Bone marrow (tissue), 2 donors: Measurements from ENCODE around the gene KLHL6.

Experiments used
- DNase-seq, 2 donors: peaks; one replicate each; lab custom pipeline; 2025; lab: John Stamatoyannopoulos, UW

Gene KLHL6

GRCh38 chr3:183506674-183507320 is 48.7 kb downstream of the KLHL6 start:
- DNase-seq = no peak

- no peak for DNase-seq
These were observed 50.9 kb downstream of the KLHL6 start for GRCh38 chr3:183504597-183504996.

GRCh38 chr3:183503746-183504145 is 51.8 kb downstream of the KLHL6 start:
- no peak for DNase-seq

GRCh38 chr3:183502237-183503181 is 53.0 kb downstream of the KLHL6 start:
- DNase-seq = no peak

DNA sequence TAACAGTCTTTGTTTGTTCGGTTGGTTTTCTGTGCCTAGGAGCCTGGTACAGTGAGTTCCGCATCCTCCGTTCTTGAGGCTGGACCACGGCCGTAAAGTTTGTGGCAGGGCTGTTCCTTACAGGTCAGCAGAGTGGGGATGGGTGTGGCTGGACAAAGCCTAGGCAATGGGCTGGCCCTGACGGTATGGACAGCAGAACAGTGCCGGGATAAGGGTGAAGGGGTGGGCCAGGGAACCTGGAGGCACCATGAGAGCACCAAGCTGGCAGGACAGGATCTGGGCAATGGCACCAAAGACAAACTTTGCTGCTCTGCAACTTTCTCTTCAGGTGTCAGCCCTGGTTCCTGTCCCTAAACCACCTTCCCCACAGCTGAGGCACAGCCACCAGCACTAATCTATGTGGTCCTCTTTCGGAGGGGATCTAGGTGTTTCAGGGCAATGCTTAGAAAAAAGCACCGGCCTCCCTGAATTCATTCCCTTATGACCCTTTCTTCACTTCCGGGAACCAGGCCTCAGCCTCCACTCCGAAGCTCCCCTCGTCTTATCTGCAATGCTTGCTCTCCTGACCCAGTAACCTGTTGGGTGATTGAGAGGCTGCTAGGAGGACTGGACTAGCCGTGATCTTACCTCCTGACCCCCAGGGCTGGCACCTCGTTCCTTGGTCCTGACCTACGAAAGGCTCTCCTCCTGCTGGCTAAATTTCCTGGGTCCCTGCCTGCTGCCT is 54.4 kb downstream of the KLHL6 start:
- DNase-seq = no peak

DNA sequence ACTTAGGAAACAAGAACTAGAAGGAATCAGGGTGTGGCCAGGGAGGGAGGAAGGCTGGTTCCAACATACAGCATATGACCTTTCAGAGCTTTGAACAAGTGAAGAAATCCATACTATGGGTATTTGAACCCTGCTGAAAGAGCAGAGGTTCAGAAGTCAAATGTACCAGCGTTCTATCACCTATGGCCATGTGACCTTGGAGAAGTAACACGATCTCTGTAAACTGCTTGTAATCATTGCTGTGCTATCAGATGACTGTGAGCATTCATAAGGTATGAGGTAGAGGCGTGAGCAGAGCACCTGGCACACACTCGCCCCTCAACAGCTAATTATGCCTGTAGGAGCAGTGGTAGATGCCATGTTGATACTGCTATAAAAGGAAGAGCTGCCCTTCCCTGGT is 55.2 kb downstream of the KLHL6 start:
- no peak for DNase-seq

GRCh38 chr3:183498634-183499033 is 56.9 kb downstream of the KLHL6 start:
- no peak for DNase-seq

DNA sequence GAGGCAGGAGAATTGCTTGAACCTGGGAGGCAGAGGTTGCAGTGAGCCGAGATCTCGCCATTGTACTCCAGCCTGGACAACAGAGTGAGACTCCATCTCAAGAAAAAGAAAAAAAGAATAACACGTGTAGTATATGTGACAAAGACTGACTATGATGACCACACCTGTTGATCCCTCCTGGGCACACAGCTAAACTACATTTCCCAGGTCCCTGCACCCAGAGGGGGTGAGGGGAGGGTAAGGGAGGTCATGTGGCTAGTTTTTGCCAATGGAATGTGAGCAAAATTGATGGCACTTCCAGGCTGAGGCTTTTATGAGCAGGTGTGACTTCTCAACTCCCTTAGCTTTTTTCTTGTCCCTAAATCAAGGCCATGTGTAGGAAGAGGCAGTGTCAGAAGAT is 58.2 kb downstream of the KLHL6 start:
- no peak for DNase-seq

DNA sequence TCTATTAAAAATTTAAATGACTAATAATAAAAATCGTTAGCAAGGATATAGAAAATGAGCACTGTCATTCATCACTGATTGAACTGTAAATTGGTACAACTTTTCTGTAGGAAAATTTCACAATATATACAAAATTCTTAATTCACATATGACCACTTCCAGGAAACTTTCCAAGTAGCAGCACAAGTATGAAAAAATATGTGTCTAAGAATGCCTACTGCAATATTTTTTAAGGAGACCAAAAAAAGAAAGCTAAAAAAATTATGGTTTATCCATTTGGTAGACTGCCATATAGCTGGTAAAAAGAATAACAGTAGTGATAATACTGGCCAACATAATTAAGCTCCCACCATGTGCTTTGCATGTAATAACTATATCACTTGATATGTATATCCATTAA is 59.2 kb downstream of the KLHL6 start:
- no peak for DNase-seq

DNA sequence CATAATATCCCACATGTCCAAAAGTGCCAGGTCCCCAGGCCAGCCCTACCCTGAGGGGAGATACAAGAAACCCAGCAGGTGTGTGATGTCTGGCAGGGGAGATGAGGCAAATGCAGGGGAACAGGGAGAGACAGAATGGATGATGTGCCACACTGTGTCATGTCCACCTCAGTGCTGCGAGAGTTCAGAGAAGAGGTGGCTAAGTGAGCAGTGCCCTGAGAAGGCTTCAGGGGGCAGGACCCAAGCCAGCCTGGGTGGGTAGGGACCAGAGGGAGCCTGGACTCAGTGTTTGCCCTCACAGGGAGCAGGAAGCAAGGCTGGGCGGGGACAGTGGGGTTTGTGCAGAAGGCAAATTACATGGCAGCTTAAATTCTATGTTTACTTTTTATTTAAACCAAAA is 61.2 kb downstream of the KLHL6 start:
- no peak for DNase-seq

DNA sequence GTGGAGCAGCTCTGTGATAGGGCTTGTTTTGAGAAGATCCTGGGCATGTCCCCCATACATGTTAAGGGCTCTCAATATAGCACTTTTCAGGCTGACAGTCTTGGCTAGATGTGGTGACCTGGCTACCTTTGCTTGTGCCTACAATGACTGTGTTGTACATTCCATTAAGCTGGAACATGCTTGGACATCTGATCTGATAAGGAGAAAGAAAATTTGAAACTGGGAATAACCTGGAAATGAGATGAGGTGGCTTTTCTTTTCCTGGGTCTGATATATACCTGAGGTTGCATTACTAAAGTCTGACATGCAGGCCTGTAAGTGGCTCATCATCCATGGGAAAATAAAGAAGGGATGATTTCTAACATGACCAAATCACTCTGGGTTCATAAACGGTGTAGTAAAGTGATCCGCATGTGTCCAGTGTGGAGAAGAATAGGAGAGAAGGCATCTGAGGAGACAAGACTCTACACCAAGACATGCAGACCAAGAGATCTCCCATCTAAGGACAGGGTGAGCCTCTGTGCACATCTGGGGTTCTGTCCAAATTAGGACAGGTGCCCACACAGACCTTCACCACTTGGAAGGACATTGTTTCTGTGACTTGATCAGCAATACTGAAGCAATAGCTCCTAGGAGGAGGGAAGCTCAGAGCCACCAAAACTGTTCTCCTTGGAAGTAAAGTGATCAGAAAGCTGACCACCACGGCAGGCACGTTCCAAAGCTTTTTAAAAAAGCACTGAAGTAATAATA is 62.0 kb downstream of the KLHL6 start:
- DNase-seq = no peak

DNA sequence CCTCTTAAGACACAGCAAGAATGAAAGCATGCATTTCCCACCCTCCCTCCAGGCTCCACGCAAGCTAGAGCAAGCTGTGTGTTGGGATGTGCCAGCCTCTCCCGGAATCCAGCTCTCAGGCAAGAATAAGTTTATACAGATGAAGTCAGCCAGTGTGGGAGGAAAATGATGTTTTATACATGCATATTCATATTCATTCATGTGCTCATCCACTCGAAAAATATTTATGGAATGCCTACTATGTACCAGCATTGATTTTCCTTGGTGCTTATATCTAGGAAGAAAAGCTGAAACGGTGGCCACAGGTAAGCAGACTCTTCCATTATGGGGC is 62.7 kb downstream of the KLHL6 start:
- DNase-seq = no peak

GRCh38 chr3:183491923-183492848 is 63.3 kb downstream of the KLHL6 start:
- no peak for DNase-seq

DNA sequence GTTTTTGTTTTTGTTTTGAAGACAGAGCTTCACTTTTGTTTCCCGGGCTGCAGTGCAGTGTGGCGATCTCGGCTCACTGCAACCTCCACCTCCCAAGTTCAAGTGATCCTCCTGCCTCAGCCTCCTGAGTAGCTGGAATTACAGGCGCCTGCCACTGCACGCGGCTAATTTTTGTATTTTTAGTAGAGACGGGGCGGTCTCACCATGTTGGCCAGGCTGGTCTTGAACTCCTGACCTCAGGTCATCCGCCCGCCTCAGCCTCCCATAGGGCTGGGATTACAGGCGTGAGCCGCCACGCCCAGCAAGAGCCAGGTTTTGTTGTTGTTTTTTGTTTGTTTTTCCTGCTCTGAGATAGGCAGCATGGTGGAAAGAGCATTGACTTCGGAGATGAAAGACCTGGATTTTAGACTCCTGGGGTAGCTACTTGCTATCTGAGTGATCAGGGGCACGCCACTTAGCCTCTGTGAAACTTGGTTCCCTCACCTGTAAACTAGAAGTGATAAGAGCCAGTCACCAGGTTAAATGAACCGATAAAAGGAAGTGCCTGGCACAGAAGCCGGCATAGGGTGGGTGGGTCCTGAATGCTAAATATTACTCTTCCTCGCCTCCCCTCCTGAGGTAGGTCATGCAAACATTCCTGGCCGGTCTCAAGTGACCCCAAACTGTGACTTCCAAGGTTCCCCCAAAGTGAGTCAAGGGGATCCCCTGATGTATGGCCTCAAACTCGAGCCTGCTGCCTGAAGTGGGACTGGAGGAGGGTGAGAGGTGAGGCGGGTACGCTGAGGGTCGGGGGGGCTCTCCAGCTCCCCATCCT is 64.2 kb downstream of the KLHL6 start:
- DNase-seq = no peak

DNA sequence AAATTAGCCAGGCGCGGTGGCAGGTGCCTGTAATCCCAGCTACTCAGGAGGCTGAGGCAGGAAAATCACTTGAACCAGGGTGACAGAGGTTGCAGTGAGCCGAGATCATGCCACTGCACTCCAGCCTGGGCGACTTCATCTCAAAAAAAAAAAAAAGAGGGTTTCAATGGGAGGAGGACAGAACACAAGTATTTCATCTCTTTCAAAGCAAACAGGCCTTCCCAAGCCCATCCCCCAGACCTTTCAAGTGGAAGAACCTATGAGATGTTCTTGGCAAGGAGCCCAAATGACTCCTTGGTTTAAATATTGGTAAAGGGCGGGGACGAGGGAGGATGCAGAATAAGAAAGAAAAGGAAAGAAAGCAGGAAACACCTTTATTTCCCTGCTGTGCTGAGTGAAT is 64.9 kb downstream of the KLHL6 start:
- DNase-seq = peak in 1 of 2 donors; percentile 47

DNA sequence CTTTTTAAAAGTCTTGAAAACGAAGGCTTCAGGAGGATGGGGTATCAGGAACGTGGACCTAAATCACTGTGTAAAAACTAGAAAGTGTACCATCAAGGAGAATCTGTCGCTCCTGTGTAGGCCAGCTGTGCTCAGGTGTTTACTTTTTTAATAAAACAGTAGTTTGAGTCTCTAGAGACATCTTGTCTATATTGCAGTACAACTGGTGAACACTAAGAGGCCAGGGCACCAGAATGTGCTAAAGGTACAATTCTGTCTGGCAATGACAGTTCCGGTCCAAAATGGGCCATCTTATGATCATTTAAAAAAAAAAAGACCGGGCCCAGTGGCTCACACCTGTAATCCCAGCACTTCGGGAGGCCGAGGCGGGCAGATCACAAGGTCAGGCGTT is 65.3 kb downstream of the KLHL6 start:
- DNase-seq = no peak

DNA sequence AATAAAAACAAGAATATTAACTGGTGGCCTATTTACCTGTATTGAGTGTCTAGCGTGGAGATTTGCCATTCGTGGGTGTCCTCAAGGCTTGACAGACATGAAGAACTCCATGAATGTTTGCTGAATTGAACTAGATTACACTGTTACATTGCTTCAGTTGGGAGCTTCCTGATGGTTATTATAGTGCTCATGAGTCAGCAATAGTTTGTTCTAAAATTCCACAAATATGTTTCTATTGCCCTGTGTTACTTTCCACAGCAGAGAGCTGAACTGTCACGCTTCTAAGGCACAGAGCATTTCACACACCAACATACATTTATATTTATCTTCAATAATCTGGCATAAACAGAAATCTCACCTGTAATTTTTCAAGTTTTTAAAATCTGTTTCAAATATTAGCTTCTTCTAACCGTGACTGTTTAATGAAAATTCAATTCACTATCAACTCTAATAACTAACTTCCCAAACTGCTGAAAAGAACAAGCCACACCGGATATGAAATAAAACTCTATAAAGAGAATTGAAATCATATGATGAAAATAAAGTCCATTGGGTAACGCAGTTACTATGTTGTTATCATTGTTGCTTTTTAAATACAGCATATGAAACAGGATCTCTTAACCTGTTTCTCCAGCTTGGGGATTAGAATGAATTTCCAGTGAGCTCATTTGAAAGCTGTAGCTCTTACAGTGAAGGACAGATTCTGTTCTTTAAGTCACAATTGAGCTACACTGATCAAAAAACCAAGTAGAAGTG is 65.9 kb downstream of the KLHL6 start:
- no peak for DNase-seq

DNA sequence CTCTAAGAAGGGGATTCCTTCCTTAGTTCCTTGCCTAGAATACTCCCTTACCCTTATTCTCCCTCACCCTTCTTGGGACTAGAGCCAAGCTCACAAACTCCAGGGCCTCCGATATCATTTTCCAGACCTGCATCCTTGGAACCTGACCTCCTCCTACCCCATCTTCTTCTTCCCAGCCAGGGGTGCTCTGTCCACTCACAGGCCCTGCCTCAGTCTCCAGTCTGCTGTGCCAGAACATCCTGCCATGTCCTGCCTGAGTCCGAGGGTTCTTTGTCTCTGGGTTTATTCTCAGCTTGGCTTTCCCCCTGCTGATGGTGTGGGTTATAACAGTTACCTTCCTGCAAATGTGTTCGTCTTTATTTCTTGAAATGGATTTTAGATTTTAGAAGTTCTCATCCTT is 67.2 kb downstream of the KLHL6 start:
- DNase-seq = no peak

DNA sequence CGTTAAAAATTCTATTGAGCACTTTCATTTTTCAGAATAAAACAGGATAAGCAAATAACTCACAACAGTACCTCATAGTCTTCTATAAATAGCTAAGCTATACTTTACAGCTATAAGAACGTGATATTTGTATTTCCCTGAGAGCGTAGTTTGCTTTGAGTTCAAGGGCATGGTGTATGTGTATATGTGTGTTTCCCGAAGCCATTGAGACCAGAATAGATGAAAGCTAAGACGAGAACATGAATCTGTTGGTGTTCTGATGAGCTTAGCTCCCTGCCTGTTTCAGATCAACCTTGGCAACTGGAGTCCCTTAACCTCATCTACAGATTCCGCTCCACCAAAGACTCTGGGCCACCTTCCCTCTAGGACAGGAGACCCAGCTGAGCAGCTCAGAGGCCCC is 67.6 kb downstream of the KLHL6 start:
- DNase-seq = no peak

GRCh38 chr3:183487016-183487415 is 68.5 kb downstream of the KLHL6 start:
- no peak for DNase-seq
